ENCODE results near the gene TMPRSS15.
"Not testable (repeated sequence)": the region's sequence is repeated elsewhere in the genome, so short reads cannot be mapped to it uniquely, and the experiment has no call there.

TMPRSS15 gene

GRCh38 chr21:18387994-18388393 is 15.6 kb downstream of the TMPRSS15 start:
- no peaks in the 10 kb centered on the region for H3K36me3 ChIP-seq (ENCODE audit: insufficient read depth, low read length)
- no peak overlapping the region for H3K4me3 ChIP-seq (ENCODE audit: low read depth in 1 of 2, low read length in 2 of 2)
- H3K9ac ChIP-seq (ENCODE audit: low read length) = no peak overlapping the region
- no peaks in the 10 kb centered on the region for H3K9me3 ChIP-seq (ENCODE audit: low read length)
- no peaks in the 10 kb centered on the region for H3K27me3 ChIP-seq (ENCODE audit: control insufficient read depth in 1 of 2, insufficient read depth in 2 of 2, low read length in 2 of 2)
- no peaks in the 10 kb centered on the region for H3K4me1 ChIP-seq (ENCODE audit: insufficient read depth, low read length)
- no peak overlapping the region for H3K27ac ChIP-seq (ENCODE audit: low read depth, low read length)

GRCh38 chr21:18384771-18385170 is 18.8 kb downstream of the TMPRSS15 start:
- Histone ChIP-seq H3K4me1 (ENCODE audit: insufficient read depth, low read length) (no peaks in the 10 kb centered on the region), H3K27me3 (ENCODE audit: control insufficient read depth in 1 of 2, insufficient read depth in 2 of 2, low read length in 2 of 2) (no peaks in the 10 kb centered on the region), H3K9ac (ENCODE audit: low read length) (no peak overlapping the region), H3K27ac (ENCODE audit: low read depth, low read length) (no peak overlapping the region), H3K36me3 (ENCODE audit: insufficient read depth, low read length) (no peaks in the 10 kb centered on the region), H3K9me3 (ENCODE audit: low read length) (no peaks in the 10 kb centered on the region), H3K4me3 (ENCODE audit: low read depth in 1 of 2, low read length in 2 of 2) (no peak overlapping the region)

- not testable (repeated sequence) for H3K27me3 ChIP-seq (ENCODE audit: control insufficient read depth in 1 of 2, insufficient read depth in 2 of 2, low read length in 2 of 2); H3K36me3 ChIP-seq (ENCODE audit: insufficient read depth, low read length); H3K9me3 ChIP-seq (ENCODE audit: low read length); H3K4me3 ChIP-seq (ENCODE audit: low read depth in 1 of 2, low read length in 2 of 2); H3K27ac ChIP-seq (ENCODE audit: low read depth, low read length); H3K4me1 ChIP-seq (ENCODE audit: insufficient read depth, low read length); H3K9ac ChIP-seq (ENCODE audit: low read length)
Observed at GRCh38 chr21:18382934-18383619, 20.5 kb downstream of the TMPRSS15 start.

GRCh38 chr21:18382141-18382540 is 21.4 kb downstream of the TMPRSS15 start:
- Histone ChIP-seq H3K4me3 (ENCODE audit: low read depth in 1 of 2, low read length in 2 of 2) (no peak overlapping the region), H3K27ac (ENCODE audit: low read depth, low read length) (no peak overlapping the region), H3K27me3 (ENCODE audit: control insufficient read depth in 1 of 2, insufficient read depth in 2 of 2, low read length in 2 of 2) (no peaks in the 10 kb centered on the region), H3K36me3 (ENCODE audit: insufficient read depth, low read length) (no peaks in the 10 kb centered on the region), H3K9ac (ENCODE audit: low read length) (no peak overlapping the region), H3K9me3 (ENCODE audit: low read length) (no peaks in the 10 kb centered on the region), H3K4me1 (ENCODE audit: insufficient read depth, low read length) (no peaks in the 10 kb centered on the region)

- Histone ChIP-seq H3K4me1 (ENCODE audit: insufficient read depth, low read length) (no peaks in the 10 kb centered on the region), H3K36me3 (ENCODE audit: insufficient read depth, low read length) (no peaks in the 10 kb centered on the region), H3K4me3 (ENCODE audit: low read depth in 1 of 2, low read length in 2 of 2) (no peak overlapping the region), H3K9ac (ENCODE audit: low read length) (no peak overlapping the region), H3K27ac (ENCODE audit: low read depth, low read length) (no peak overlapping the region), H3K9me3 (ENCODE audit: low read length) (no peaks in the 10 kb centered on the region), H3K27me3 (ENCODE audit: control insufficient read depth in 1 of 2, insufficient read depth in 2 of 2, low read length in 2 of 2) (no peaks in the 10 kb centered on the region)
Observed at GRCh38 chr21:18373606-18374005, 30.0 kb downstream of the TMPRSS15 start.

GRCh38 chr21:18370301-18370700 is 33.3 kb downstream of the TMPRSS15 start:
- Histone ChIP-seq H3K36me3 (ENCODE audit: insufficient read depth, low read length) (no peaks in the 10 kb centered on the region), H3K4me1 (ENCODE audit: insufficient read depth, low read length) (no peaks in the 10 kb centered on the region), H3K9ac (ENCODE audit: low read length) (no peak overlapping the region), H3K27ac (ENCODE audit: low read depth, low read length) (no peak overlapping the region), H3K9me3 (ENCODE audit: low read length) (no peaks in the 10 kb centered on the region), H3K4me3 (ENCODE audit: low read depth in 1 of 2, low read length in 2 of 2) (no peak overlapping the region), H3K27me3 (ENCODE audit: control insufficient read depth in 1 of 2, insufficient read depth in 2 of 2, low read length in 2 of 2) (no peaks in the 10 kb centered on the region)

GRCh38 chr21:18369115-18369514 is 34.5 kb downstream of the TMPRSS15 start:
- Histone ChIP-seq H3K27me3 (ENCODE audit: control insufficient read depth in 1 of 2, insufficient read depth in 2 of 2, low read length in 2 of 2) (no peaks in the 10 kb centered on the region), H3K4me1 (ENCODE audit: insufficient read depth, low read length) (no peaks in the 10 kb centered on the region), H3K27ac (ENCODE audit: low read depth, low read length) (no peak overlapping the region), H3K9ac (ENCODE audit: low read length) (no peak overlapping the region), H3K36me3 (ENCODE audit: insufficient read depth, low read length) (no peaks in the 10 kb centered on the region), H3K9me3 (ENCODE audit: low read length) (no peaks in the 10 kb centered on the region), H3K4me3 (ENCODE audit: low read depth in 1 of 2, low read length in 2 of 2) (no peak overlapping the region)

GRCh38 chr21:18368205-18368604 is 35.4 kb downstream of the TMPRSS15 start:
- Histone ChIP-seq H3K9me3 (ENCODE audit: low read length) (no peaks in the 10 kb centered on the region), H3K9ac (ENCODE audit: low read length) (no peak overlapping the region), H3K27me3 (ENCODE audit: control insufficient read depth in 1 of 2, insufficient read depth in 2 of 2, low read length in 2 of 2) (no peaks in the 10 kb centered on the region), H3K4me1 (ENCODE audit: insufficient read depth, low read length) (no peaks in the 10 kb centered on the region), H3K4me3 (ENCODE audit: low read depth in 1 of 2, low read length in 2 of 2) (no peak overlapping the region), H3K36me3 (ENCODE audit: insufficient read depth, low read length) (no peaks in the 10 kb centered on the region), H3K27ac (ENCODE audit: low read depth, low read length) (no peak overlapping the region)

GRCh38 chr21:18356801-18357200 is 46.8 kb downstream of the TMPRSS15 start:
- no peak overlapping the region for H3K9ac ChIP-seq (ENCODE audit: low read length)
- H3K27ac ChIP-seq (ENCODE audit: low read depth, low read length) = no peak overlapping the region
- no peaks in the 10 kb centered on the region for H3K27me3 ChIP-seq (ENCODE audit: control insufficient read depth in 1 of 2, insufficient read depth in 2 of 2, low read length in 2 of 2)
- H3K36me3 ChIP-seq (ENCODE audit: insufficient read depth, low read length) = no peaks in the 10 kb centered on the region
- no peak overlapping the region for H3K4me3 ChIP-seq (ENCODE audit: low read depth in 1 of 2, low read length in 2 of 2)
- no peaks in the 10 kb centered on the region for H3K9me3 ChIP-seq (ENCODE audit: low read length)
- H3K4me1 ChIP-seq (ENCODE audit: insufficient read depth, low read length) = no peaks in the 10 kb centered on the region

- Histone ChIP-seq H3K27ac (ENCODE audit: low read depth, low read length) (no peak overlapping the region), H3K4me1 (ENCODE audit: insufficient read depth, low read length) (no peaks in the 10 kb centered on the region), H3K36me3 (ENCODE audit: insufficient read depth, low read length) (no peaks in the 10 kb centered on the region)
Observed at GRCh38 chr21:18354947-18355346, 48.6 kb downstream of the TMPRSS15 start.

GRCh38 chr21:18350216-18350615 is 53.4 kb downstream of the TMPRSS15 start:
- no peaks in the 10 kb centered on the region for H3K9me3 ChIP-seq (ENCODE audit: low read length)
- H3K27me3 ChIP-seq (ENCODE audit: control insufficient read depth in 1 of 2, insufficient read depth in 2 of 2, low read length in 2 of 2) = no peaks in the 10 kb centered on the region
- no peaks in the 10 kb centered on the region for H3K36me3 ChIP-seq (ENCODE audit: insufficient read depth, low read length)
- H3K27ac ChIP-seq (ENCODE audit: low read depth, low read length) = no peak overlapping the region
- H3K4me1 ChIP-seq (ENCODE audit: insufficient read depth, low read length) = no peaks in the 10 kb centered on the region
- H3K4me3 ChIP-seq (ENCODE audit: low read depth in 1 of 2, low read length in 2 of 2) = no peak overlapping the region
- no peak overlapping the region for H3K9ac ChIP-seq (ENCODE audit: low read length)

More at GRCh38 chr21:18354947-18355346, 48.6 kb downstream of the TMPRSS15 start:
- no peak overlapping the region for H3K4me3 ChIP-seq (ENCODE audit: low read depth in 1 of 2, low read length in 2 of 2)
- no peaks in the 10 kb centered on the region for H3K27me3 ChIP-seq (ENCODE audit: control insufficient read depth in 1 of 2, insufficient read depth in 2 of 2, low read length in 2 of 2)
- no peaks in the 10 kb centered on the region for H3K9me3 ChIP-seq (ENCODE audit: low read length)
- H3K9ac ChIP-seq (ENCODE audit: low read length) = no peak overlapping the region

GRCh38 chr21:18349468-18349867 is 54.1 kb downstream of the TMPRSS15 start:
- no peaks in the 10 kb centered on the region for H3K4me1 ChIP-seq (ENCODE audit: insufficient read depth, low read length)
- no peaks in the 10 kb centered on the region for H3K9me3 ChIP-seq (ENCODE audit: low read length)
- H3K27ac ChIP-seq (ENCODE audit: low read depth, low read length) = no peak overlapping the region
- no peaks in the 10 kb centered on the region for H3K27me3 ChIP-seq (ENCODE audit: control insufficient read depth in 1 of 2, insufficient read depth in 2 of 2, low read length in 2 of 2)
- H3K4me3 ChIP-seq (ENCODE audit: low read depth in 1 of 2, low read length in 2 of 2) = no peak overlapping the region
- H3K36me3 ChIP-seq (ENCODE audit: insufficient read depth, low read length) = no peaks in the 10 kb centered on the region
- H3K9ac ChIP-seq (ENCODE audit: low read length) = no peak overlapping the region

Measured in muscle layer of colon (tissue), 2 donors.